Fibroblast of lung (primary cell): ENCODE data around the gene CFHR5.

Experiments used
- CTCF ChIP-seq, 2 donors: IDR thresholded peaks in 1 of 2; conservative IDR thresholded peaks in 1 of 2; 1 replicate in 1 of 2; 2 replicates in 1 of 2; pipeline ENCODE4 v1.5.1; 2011 to 2012; ENCODE audit warnings: low read length in 2 of 2, control low read depth in 1 of 2, inconsistent platforms in 1 of 2, low read depth in 1 of 2, mild to moderate bottlenecking in 1 of 2
- EZH2 ChIP-seq: IDR thresholded peaks from 2 replicates; pipeline ENCODE4 v1.5.1; 2012; ENCODE audit warnings: low read length, control low read depth, mild to moderate bottlenecking; ENCODE audit errors: missing control alignments

GRCh38 chr1:197049100-197049499, 71.7 kb downstream of the CFHR5 start:
- TF ChIP-seq EZH2 (no peak), CTCF (conservative IDR thresholded peaks at IDR 0.05 in 1 of 2, IDR thresholded peaks at IDR 0.05 in 1 of 2; ENCODE audit: low read depth in 1 of 2, low read length in 2 of 2) (no peak)
